HepG2 (cell line): ENCODE results near the gene SIGLEC10. TPM values are rescaled to one million over a fixed set of nuclear protein-coding genes. Genes with fewer than 3 reads are reported as not detected.

Source experiments
- ADNP ChIP-seq: sonication (generic); formaldehyde crosslinking; IDR thresholded peaks from 2 replicates; pipeline ENCODE4 v1.4.0; 2020; ENCODE audit warnings: missing genetic modification reagents
- CCDC6 ChIP-seq: sonication (generic); formaldehyde crosslinking; IDR thresholded peaks from 2 replicates; pipeline ENCODE4 v1.8.1; 2022; ENCODE audit warnings: mild to moderate bottlenecking, missing genetic modification reagents, moderate library complexity
- CEBPB ChIP-seq: IDR thresholded peaks from 2 replicates; pipeline ENCODE4 v1.6.1; 2011; ENCODE audit warnings: low read depth, low read length, improper control_type of control experiment, borderline replicate concordance
- CREM ChIP-seq, 2 experiments: sonication (generic) in 1 of 2; formaldehyde crosslinking in 1 of 2; IDR thresholded peaks; 2 replicates each; pipeline versions ENCODE4 v1.4.0 to v1.6.1; 2016 to 2020; ENCODE audit warnings: antibody characterized with exemption in 1 of 2, mild to moderate bottlenecking in 1 of 2, missing genetic modification reagents in 1 of 2
- FOXJ3 ChIP-seq: sonication (generic); formaldehyde crosslinking; IDR thresholded peaks from 2 replicates; pipeline ENCODE4 v1.4.0; 2020; ENCODE audit warnings: missing genetic modification reagents, mild to moderate bottlenecking, borderline replicate concordance
- GABPB1 ChIP-seq: IDR thresholded peaks from 2 replicates; pipeline ENCODE4 v1.6.1; 2016; ENCODE audit warnings: mild to moderate bottlenecking, missing genetic modification reagents, moderate library complexity, missing compliant biosample characterization
- HES4 ChIP-seq: sonication (generic); formaldehyde crosslinking; IDR thresholded peaks from 2 replicates; pipeline ENCODE4 v1.9.0; 2021; ENCODE audit warnings: mild to moderate bottlenecking, missing genetic modification reagents, borderline replicate concordance
- MAFF ChIP-seq: IDR thresholded peaks from 2 replicates; pipeline ENCODE4 v1.6.1; 2011; ENCODE audit warnings: low read depth, low read length, improper control_type of control experiment
- MXI1 ChIP-seq: IDR thresholded peaks from 3 replicates; pipeline ENCODE4 v1.6.1; 2012; ENCODE audit warnings: low read depth, low read length, inconsistent platforms, borderline replicate concordance
- MZF1 ChIP-seq: sonication (generic); formaldehyde crosslinking; IDR thresholded peaks from 2 replicates; pipeline ENCODE4 v1.8.1; 2023; ENCODE audit warnings: mild to moderate bottlenecking, missing genetic modification reagents, borderline replicate concordance
- PAF1 ChIP-seq: IDR thresholded peaks from 2 replicates; pipeline ENCODE4 v1.6.1; 2016; ENCODE audit warnings: missing genetic modification reagents, missing compliant biosample characterization
- PHF8 ChIP-seq: sonication (generic); formaldehyde crosslinking; IDR thresholded peaks from 2 replicates; pipeline ENCODE4 v1.5.0; 2020; ENCODE audit warnings: missing genetic modification reagents
- SATB2 ChIP-seq: sonication (generic); formaldehyde crosslinking; IDR thresholded peaks from 2 replicates; pipeline ENCODE4 v1.5.0; 2020; ENCODE audit warnings: missing genetic modification reagents
- SOX6 ChIP-seq, 2 experiments: fragments of 450-650 bp in 1 of 2; sonication (generic) in 1 of 2; formaldehyde crosslinking in 1 of 2; IDR thresholded peaks; 2 replicates each; pipeline versions ENCODE4 v1.4.0 to v1.6.1; 2017 to 2020; ENCODE audit warnings: antibody characterized with exemption in 1 of 2, mild to moderate bottlenecking in 1 of 2, missing genetic modification reagents in 1 of 2
- SP2 ChIP-seq: sonication (generic); formaldehyde crosslinking; IDR thresholded peaks from 2 replicates; pipeline ENCODE4 v1.5.1; 2020; ENCODE audit warnings: mild to moderate bottlenecking, missing genetic modification reagents
- SSRP1 ChIP-seq: IDR thresholded peaks from 2 replicates; pipeline ENCODE4 v1.6.1; 2016; ENCODE audit warnings: control low read depth
- TGIF2 ChIP-seq: IDR thresholded peaks from 2 replicates; pipeline ENCODE4 v1.6.1; 2016; ENCODE audit warnings: control low read depth, missing compliant biosample characterization
- THAP11 ChIP-seq: IDR thresholded peaks from 2 replicates; pipeline ENCODE4 v1.6.1; 2016; ENCODE audit warnings: missing biosample characterization, missing genetic modification reagents
- U2AF1 ChIP-seq: fragments of 200-400 bp; formaldehyde crosslinking; optimal IDR thresholded peaks from 2 replicates; pipeline ENCODE3; 2017; ENCODE audit warnings: mild to moderate bottlenecking, low read depth, low read length
- ZBTB20 ChIP-seq: sonication (generic); formaldehyde crosslinking; IDR thresholded peaks from 2 replicates; pipeline ENCODE4 v1.8.1; 2023; ENCODE audit warnings: missing genetic modification reagents, low read depth, mild to moderate bottlenecking, borderline replicate concordance
- ZC3H13 ChIP-seq: sonication (generic); formaldehyde crosslinking; IDR thresholded peaks from 2 replicates; pipeline ENCODE4 v1.8.1; 2023; ENCODE audit warnings: mild to moderate bottlenecking, missing genetic modification reagents, moderate library complexity
- ZNF253 ChIP-seq: sonication (generic); formaldehyde crosslinking; IDR thresholded peaks from 2 replicates; pipeline ENCODE4 v1.8.0; 2022; ENCODE audit warnings: mild to moderate bottlenecking, missing genetic modification reagents, borderline replicate concordance
- ZNF432 ChIP-seq: sonication (generic); formaldehyde crosslinking; IDR thresholded peaks from 2 replicates; pipeline ENCODE4 v1.5.0; 2020; ENCODE audit warnings: missing genetic modification reagents, mild to moderate bottlenecking, borderline replicate concordance
- ZNF451 ChIP-seq: sonication (generic); formaldehyde crosslinking; IDR thresholded peaks from 2 replicates; pipeline ENCODE4 v1.5.0; 2020; ENCODE audit warnings: mild to moderate bottlenecking, missing genetic modification reagents
- ZNF557 ChIP-seq: sonication (generic); formaldehyde crosslinking; IDR thresholded peaks from 2 replicates; pipeline ENCODE4 v1.4.0; 2020; ENCODE audit warnings: missing genetic modification reagents
- ZNF569 ChIP-seq: sonication (generic); formaldehyde crosslinking; IDR thresholded peaks from 2 replicates; pipeline ENCODE4 v1.5.0; 2020; ENCODE audit warnings: mild to moderate bottlenecking, missing genetic modification reagents, moderate library complexity, borderline replicate concordance
- ZNF784 ChIP-seq: sonication (generic); formaldehyde crosslinking; IDR thresholded peaks from 2 replicates; pipeline ENCODE4 v1.5.1; 2020; ENCODE audit warnings: missing genetic modification reagents, mild to moderate bottlenecking, borderline replicate concordance
- polyA plus RNA-seq, 8 experiments: library from polyadenylated mRNA; depleted of rRNA in 3 of 8; stranded (reverse) in 7 of 8; unstranded in 1 of 8; fragments of >200 nt; fragmentation: Illumina TruSeq in 4 of 8; extraction: Trizol in 4 of 8; gene quantifications; 2 replicates each; pipeline versions ENCODE4 v1.2.1 to v1.2.3, GENCODE V29; 2011 to 2016; ENCODE audit warnings: low read depth in 4 of 8, missing spikeins in 1 of 8, mixed read lengths in 1 of 8; ENCODE audit not compliant: insufficient read depth in 1 of 8
- total RNA-seq, 5 experiments: library from RNA; depleted of rRNA; stranded (reverse); fragments of >200 nt; fragmentation: Illumina TruSeq; extraction: Trizol; gene quantifications; 2 replicates each; pipeline ENCODE4 v1.2.3, GENCODE V29; 2016; ENCODE audit warnings: low read depth in 1 of 5
- TF ChIP-seq, protein P1 (sequence below): IDR thresholded peaks from 2 replicates; pipeline ENCODE4 v1.6.1; 2018; ENCODE audit warnings: missing genetic modification reagents
- TF ChIP-seq, protein P2 (sequence below): IDR thresholded peaks from 2 replicates; pipeline ENCODE4 v1.6.1; 2016; ENCODE audit warnings: control low read depth

Gene SIGLEC10
- total and polyA plus RNA-seq, 2 of the 13 experiments (the other 11 are each of a cell fraction or from before 2014, with no cell fraction given) = not detected

- TF ChIP-seq U2AF1 (peak; percentile 84), ZNF432 (CRISPR knock-in tag) (no peak), CREM (IDR thresholded peaks at IDR 0.05) (no peak), CREM (CRISPR knock-in tag; IDR thresholded peaks at IDR 0.05) (no peak), MXI1 (peak; percentile 29; the same call in 1 of the 3 replicates), ADNP (CRISPR knock-in tag) (no peak), ZC3H13 (0 out of 2 replicates have a peak, but pooled peaks have one; percentile 63), ZNF784 (CRISPR knock-in tag) (no peak), MAFF (no peak), ZNF253 (CRISPR knock-in tag) (no peak), PHF8 (no peak; the same call in 1 of the 2 replicates), CCDC6 (no peak; the same call in 1 of the 2 replicates), TGIF2 (peak; percentile 73), SOX6 (IDR thresholded peaks at IDR 0.05) (no peak), SOX6 (CRISPR knock-in tag; IDR thresholded peaks at IDR 0.05) (peak; percentile 54), ZBTB20 (CRISPR knock-in tag) (no peak), FOXJ3 (CRISPR knock-in tag) (no peak), SP2 (CRISPR knock-in tag) (peak; percentile 85), SSRP1 (CRISPR knock-in tag) (peak; percentile 99), ZNF557 (no peak), CEBPB (peak; percentile 41; the same call in 1 of the 2 replicates), ZNF451 (no peak), HES4 (CRISPR knock-in tag) (peak; percentile 36; the same call in 1 of the 2 replicates), THAP11 (CRISPR knock-in tag) (peak; percentile 64), PAF1 (CRISPR knock-in tag) (no peak), GABPB1 (CRISPR knock-in tag) (peak; percentile 58; the same call in 1 of the 2 replicates), SATB2 (CRISPR knock-in tag) (no peak), ZNF569 (no peak), MZF1 (CRISPR knock-in tag) (no peak)
- TF ChIP-seq, protein P1, sequence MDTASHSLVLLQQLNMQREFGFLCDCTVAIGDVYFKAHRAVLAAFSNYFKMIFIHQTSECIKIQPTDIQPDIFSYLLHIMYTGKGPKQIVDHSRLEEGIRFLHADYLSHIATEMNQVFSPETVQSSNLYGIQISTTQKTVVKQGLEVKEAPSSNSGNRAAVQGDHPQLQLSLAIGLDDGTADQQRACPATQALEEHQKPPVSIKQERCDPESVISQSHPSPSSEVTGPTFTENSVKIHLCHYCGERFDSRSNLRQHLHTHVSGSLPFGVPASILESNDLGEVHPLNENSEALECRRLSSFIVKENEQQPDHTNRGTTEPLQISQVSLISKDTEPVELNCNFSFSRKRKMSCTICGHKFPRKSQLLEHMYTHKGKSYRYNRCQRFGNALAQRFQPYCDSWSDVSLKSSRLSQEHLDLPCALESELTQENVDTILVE (CRISPR knock-in tag) = 0 out of 2 replicates have a peak, but pooled peaks have one; percentile 20
- TF ChIP-seq, protein P2, sequence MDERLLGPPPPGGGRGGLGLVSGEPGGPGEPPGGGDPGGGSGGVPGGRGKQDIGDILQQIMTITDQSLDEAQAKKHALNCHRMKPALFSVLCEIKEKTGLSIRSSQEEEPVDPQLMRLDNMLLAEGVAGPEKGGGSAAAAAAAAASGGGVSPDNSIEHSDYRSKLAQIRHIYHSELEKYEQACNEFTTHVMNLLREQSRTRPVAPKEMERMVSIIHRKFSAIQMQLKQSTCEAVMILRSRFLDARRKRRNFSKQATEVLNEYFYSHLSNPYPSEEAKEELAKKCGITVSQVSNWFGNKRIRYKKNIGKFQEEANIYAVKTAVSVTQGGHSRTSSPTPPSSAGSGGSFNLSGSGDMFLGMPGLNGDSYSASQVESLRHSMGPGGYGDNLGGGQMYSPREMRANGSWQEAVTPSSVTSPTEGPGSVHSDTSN = no peak
Measured at GRCh38 chr19:51366389-51367254, 50.8 kb downstream of the SIGLEC10 start (continued).
